Activated naive CD4-positive, alpha-beta T cell treated with anti-CD3 and anti-CD28 coated beads, Interleukin-2, amount 10 ng/mL, durations not matched to agents 7 days and 5 days (primary cell): ENCODE data around the gene SDF2L1.

Experiments
- CTCF ChIA-PET: fragments of 350-600 bp; sonication (Branson Sonifier 250); formaldehyde crosslinking; loops from one replicate; lab custom pipeline; 2021; ENCODE audit warnings: antibody characterized with exemption; lab: Charles Lee
- DNase-seq: peaks from one replicate; pipeline ENCODE4 v3.0.0-alpha.2; 2020
- H3K27ac Mint-ChIP-seq: one replicate; pipeline ENCODE4 v1.8.0; 2021; ENCODE audit warnings: mild to moderate bottlenecking, moderate library complexity, mixed read lengths
- H3K27me3 Mint-ChIP-seq: one replicate; pipeline ENCODE4 v1.8.0; 2021; ENCODE audit warnings: mild to moderate bottlenecking, mixed read lengths
- H3K36me3 Mint-ChIP-seq: one replicate; pipeline ENCODE4 v1.8.0; 2021; ENCODE audit warnings: mixed read lengths
- H3K4me1 Mint-ChIP-seq: one replicate; pipeline ENCODE4 v1.8.0; 2021; ENCODE audit warnings: mixed read lengths
- H3K4me3 Mint-ChIP-seq: one replicate; pipeline ENCODE4 v1.8.0; 2021; ENCODE audit warnings: mild to moderate bottlenecking, moderate library complexity, mixed read lengths
- H3K9me3 Mint-ChIP-seq: one replicate; pipeline ENCODE4 v1.8.0; 2021; ENCODE audit warnings: mixed read lengths

SDF2L1 gene

GRCh38 chr22:21626073-21626734, 15.9 kb upstream of the SDF2L1 start:
- Mint-ChIP-seq H3K4me3 (no peak overlapping the region), H3K36me3 (peaks cover 38% of the 10 kb centered on the region), H3K4me1 (peaks cover 27% of the 10 kb centered on the region), H3K9me3 (no peaks in the 10 kb centered on the region), H3K27ac (no peak overlapping the region), H3K27me3 (no peaks in the 10 kb centered on the region)
- CTCF ChIA-PET: interaction anchor here (1.0 to 1.3 kb wide), 2 partner anchors 17 to 20 kb away, joined by 3 read pairs; no protein-coding TSS in a partner anchor
- DNase-seq: no peak

GRCh38 chr22:21626735-21627469, 15.2 kb upstream of the SDF2L1 start:
- peak overlapping the region; percentile 59 for H3K4me3 Mint-ChIP-seq
- CTCF ChIA-PET: interaction anchor here (1.0 to 1.3 kb wide), 2 partner anchors 16 to 21 kb away, joined by 3 read pairs; no protein-coding TSS in a partner anchor
- no peaks in the 10 kb centered on the region for H3K9me3 Mint-ChIP-seq
- peaks cover 30% of the 10 kb centered on the region for H3K4me1 Mint-ChIP-seq
- H3K36me3 Mint-ChIP-seq: peaks cover 38% of the 10 kb centered on the region
- DNase-seq: no peak
- H3K27ac Mint-ChIP-seq: no peak overlapping the region
- H3K27me3 Mint-ChIP-seq: no peaks in the 10 kb centered on the region

- H3K9me3 Mint-ChIP-seq: no peaks in the 10 kb centered on the region
- CTCF ChIA-PET: interaction anchor here (1.0 to 4.4 kb wide), 13 partner anchors 9 to 60 kb away, joined by 3 to 104 read pairs (median 6); partner anchors contain the start of gene SDF2L1
- H3K27ac Mint-ChIP-seq: peak overlapping the region; percentile 94
- H3K36me3 Mint-ChIP-seq: peaks cover 23% of the 10 kb centered on the region
- no peak for DNase-seq
- H3K4me3 Mint-ChIP-seq: peak overlapping the region; percentile 86
- H3K27me3 Mint-ChIP-seq: peaks cover 3% of the 10 kb centered on the region
- H3K4me1 Mint-ChIP-seq: peaks cover 35% of the 10 kb centered on the region
Measured at GRCh38 chr22:21628386-21629254, 13.5 kb upstream of the SDF2L1 start.

- peaks cover 35% of the 10 kb centered on the region for H3K4me1 Mint-ChIP-seq
- H3K27ac Mint-ChIP-seq: peak within 1 kb of the TSS; percentile 94
- DNase-seq: peak; percentile 96
- H3K9me3 Mint-ChIP-seq: no peaks in the 10 kb centered on the region
- H3K4me3 Mint-ChIP-seq: peak within 1 kb of the TSS; percentile 86
- peaks cover 21% of the 10 kb centered on the region for H3K36me3 Mint-ChIP-seq
- peaks cover 3% of the 10 kb centered on the region for H3K27me3 Mint-ChIP-seq
- CTCF ChIA-PET: interaction anchor here (0.8 to 4.4 kb wide), 14 partner anchors 8 to 61 kb away, joined by 3 to 104 read pairs (median 6); partner anchors contain the start of gene SDF2L1
Measured at GRCh38 chr22:21629255-21630149, 12.6 kb upstream of the SDF2L1 start, which contains the start of gene YDJC. TSS of gene YDJC (minus strand) at chr22:21630022. CDS start at chr22:21630014, 8 bp downstream.

GRCh38 chr22:21631025-21631424, 11.1 kb upstream of the SDF2L1 start:
- Mint-ChIP-seq H3K9me3 (no peaks in the 10 kb centered on the region), H3K4me3 (no peak overlapping the region), H3K4me1 (peaks cover 35% of the 10 kb centered on the region), H3K27me3 (peaks cover 3% of the 10 kb centered on the region), H3K36me3 (peaks cover 19% of the 10 kb centered on the region), H3K27ac (no peak overlapping the region)
- DNase-seq: no peak
- CTCF ChIA-PET: interaction anchor here (0.8 to 4.4 kb wide), 4 partner anchors 9 to 43 kb away, joined by 3 to 104 read pairs (median 4); partner anchors contain the start of gene SDF2L1

GRCh38 chr22:21632237-21632895, 9.7 kb upstream of the SDF2L1 start, which contains the start of gene CCDC116:
TSS of gene CCDC116 (plus strand) at chr22:21632760. CDS start at chr22:21633182, 422 bp downstream.
- CTCF ChIA-PET: interaction anchor here (4.4 kb wide), 1 partner anchor 11 kb away, joined by 104 read pairs; the partner anchor contains the start of gene SDF2L1
- no peak within 1 kb of the TSS for H3K27ac Mint-ChIP-seq
- DNase-seq: peak; percentile 68
- H3K27me3 Mint-ChIP-seq: peaks cover 11% of the 10 kb centered on the region
- H3K4me3 Mint-ChIP-seq: no peak within 1 kb of the TSS
- H3K9me3 Mint-ChIP-seq: no peaks in the 10 kb centered on the region
- peaks cover 28% of the 10 kb centered on the region for H3K4me1 Mint-ChIP-seq
- peaks cover 10% of the 10 kb centered on the region for H3K36me3 Mint-ChIP-seq

- peaks cover 11% of the 10 kb centered on the region for H3K27me3 Mint-ChIP-seq
- no peak overlapping the region for H3K4me3 Mint-ChIP-seq
- no peaks in the 10 kb centered on the region for H3K9me3 Mint-ChIP-seq
- CTCF ChIA-PET: interaction anchor here (4.4 kb wide), 1 partner anchor 10 kb away, joined by 104 read pairs; the partner anchor contains the start of gene SDF2L1
- H3K36me3 Mint-ChIP-seq: peaks cover 7% of the 10 kb centered on the region
- peaks cover 24% of the 10 kb centered on the region for H3K4me1 Mint-ChIP-seq
- no peak for DNase-seq
- no peak overlapping the region for H3K27ac Mint-ChIP-seq
Measured at GRCh38 chr22:21632931-21633330, 9.2 kb upstream of the SDF2L1 start.

GRCh38 chr22:21633481-21633880, 8.6 kb upstream of the SDF2L1 start:
- peaks cover 11% of the 10 kb centered on the region for H3K27me3 Mint-ChIP-seq
- CTCF ChIA-PET: no interaction called here
- H3K9me3 Mint-ChIP-seq: no peaks in the 10 kb centered on the region
- no peak overlapping the region for H3K27ac Mint-ChIP-seq
- DNase-seq: no peak
- H3K4me3 Mint-ChIP-seq: no peak overlapping the region
- peaks cover 3% of the 10 kb centered on the region for H3K36me3 Mint-ChIP-seq
- peaks cover 18% of the 10 kb centered on the region for H3K4me1 Mint-ChIP-seq

- H3K9me3 Mint-ChIP-seq: no peaks in the 10 kb centered on the region
- H3K4me1 Mint-ChIP-seq: peaks cover 18% of the 10 kb centered on the region
- peaks cover 11% of the 10 kb centered on the region for H3K27me3 Mint-ChIP-seq
- no peak overlapping the region for H3K4me3 Mint-ChIP-seq
- no peak for DNase-seq
- CTCF ChIA-PET: interaction anchor here (2.5 kb wide), 1 partner anchor 13 kb away, joined by 11 read pairs; no protein-coding TSS in a partner anchor
- peaks cover 2% of the 10 kb centered on the region for H3K36me3 Mint-ChIP-seq
- H3K27ac Mint-ChIP-seq: no peak overlapping the region
Measured at GRCh38 chr22:21634081-21634480, 8.0 kb upstream of the SDF2L1 start.

- CTCF ChIA-PET: interaction anchor here (2.5 kb wide), 1 partner anchor 12 kb away, joined by 11 read pairs; no protein-coding TSS in a partner anchor
Measured at GRCh38 chr22:21634844-21635243, 7.3 kb upstream of the SDF2L1 start.

GRCh38 chr22:21635771-21636510, 6.2 kb upstream of the SDF2L1 start:
- H3K36me3 Mint-ChIP-seq: no peaks in the 10 kb centered on the region
- no peak overlapping the region for H3K4me3 Mint-ChIP-seq
- H3K4me1 Mint-ChIP-seq: peaks cover 15% of the 10 kb centered on the region
- no peaks in the 10 kb centered on the region for H3K9me3 Mint-ChIP-seq
- no peak overlapping the region for H3K27ac Mint-ChIP-seq
- CTCF ChIA-PET: interaction anchor here (0.6 to 2.5 kb wide), 2 partner anchors 11 kb away, joined by 3 to 11 read pairs; no protein-coding TSS in a partner anchor
- H3K27me3 Mint-ChIP-seq: peaks cover 16% of the 10 kb centered on the region
- no peak for DNase-seq

More at GRCh38 chr22:21634844-21635243, 7.3 kb upstream of the SDF2L1 start:
- Mint-ChIP-seq H3K9me3 (no peaks in the 10 kb centered on the region), H3K27me3 (peaks cover 11% of the 10 kb centered on the region), H3K27ac (no peak overlapping the region), H3K36me3 (no peaks in the 10 kb centered on the region), H3K4me3 (no peak overlapping the region), H3K4me1 (peaks cover 16% of the 10 kb centered on the region)
- DNase-seq: no peak
